GM23248 (cell line): Measurements from ENCODE around the gene MRTFA. TPM values are rescaled to one million over a fixed set of nuclear protein-coding genes. Genes with fewer than 3 reads are reported as not detected.

Experiments used
- DNase-seq: peaks from one replicate; pipeline ENCODE4 v3.0.0-alpha.2; 2015
- H2AFZ ChIP-seq: fragments of 200-600 bp; sonication (generic); 2 replicates; pipeline ENCODE4 v1.6.1; 2016; ENCODE audit warnings: antibody characterized with exemption
- H3F3A ChIP-seq: fragments of 200-600 bp; sonication (generic); 2 replicates; pipeline ENCODE4 v1.6.1; 2016; ENCODE audit warnings: mild to moderate bottlenecking, antibody characterized with exemption, mixed run types; ENCODE audit not compliant: insufficient read depth
- H3K27ac ChIP-seq: fragments of 200-600 bp; sonication (generic); 2 replicates; pipeline ENCODE4 v1.5.1; 2016; ENCODE audit warnings: mild to moderate bottlenecking
- H3K27me3 ChIP-seq: fragments of 200-600 bp; sonication (generic); replicated peaks from 2 replicates; pipeline ENCODE4 v1.6.1; 2016; ENCODE audit warnings: mild to moderate bottlenecking; ENCODE audit not compliant: insufficient read depth
- H3K36me3 ChIP-seq: fragments of 200-600 bp; sonication (generic); 2 replicates; pipeline ENCODE4 v1.6.1; 2016; ENCODE audit warnings: low read depth, mild to moderate bottlenecking
- H3K4me1 ChIP-seq: fragments of 200-600 bp; sonication (generic); 2 replicates; pipeline ENCODE4 v1.6.1; 2016; ENCODE audit warnings: mild to moderate bottlenecking; ENCODE audit not compliant: insufficient read depth
- H3K4me2 ChIP-seq: fragments of 200-600 bp; sonication (generic); one replicate; pipeline ENCODE4 v1.6.1; 2016; ENCODE audit warnings: mild to moderate bottlenecking; ENCODE audit not compliant: unreplicated experiment
- H3K4me3 ChIP-seq: fragments of 200-600 bp; sonication (generic); 2 replicates; pipeline ENCODE4 v1.5.1; 2016; ENCODE audit warnings: mild to moderate bottlenecking
- H3K79me2 ChIP-seq: fragments of 200-600 bp; sonication (generic); 2 replicates; pipeline ENCODE4 v1.6.1; 2016; ENCODE audit warnings: mild to moderate bottlenecking; ENCODE audit not compliant: insufficient read depth
- H3K9ac ChIP-seq: fragments of 200-600 bp; sonication (generic); 2 replicates; pipeline ENCODE4 v1.6.1; 2016; ENCODE audit warnings: mild to moderate bottlenecking
- H3K9me2 ChIP-seq: fragments of 200-600 bp; sonication (generic); 2 replicates; pipeline ENCODE4 v1.6.1; 2016; ENCODE audit warnings: mixed run types, mild to moderate bottlenecking, moderate library complexity; ENCODE audit not compliant: insufficient read depth
- H3K9me3 ChIP-seq: fragments of 200-600 bp; sonication (generic); one replicate; pipeline ENCODE4 v1.6.1; 2017; ENCODE audit warnings: low read depth
- H4K20me1 ChIP-seq: fragments of 200-600 bp; sonication (generic); 2 replicates; pipeline ENCODE4 v1.6.0; 2016; ENCODE audit not compliant: insufficient read depth
- EZH2 ChIP-seq: fragments of 200-600 bp; sonication (generic); IDR thresholded peaks from 2 replicates; pipeline ENCODE4 v1.6.1; 2018; ENCODE audit warnings: antibody characterized with exemption, mild to moderate bottlenecking; ENCODE audit not compliant: insufficient read depth, poor library complexity, severe bottlenecking
- EZH2phosphoT487 ChIP-seq: fragments of 200-600 bp; sonication (generic); IDR thresholded peaks from 2 replicates; pipeline ENCODE4 v1.6.1; 2018; ENCODE audit warnings: antibody characterized with exemption, moderate library complexity, mild to moderate bottlenecking, low read depth; ENCODE audit not compliant: insufficient read depth
- WGBS, 2 experiments: methylation state at CpG; one replicate each; pipeline ENCODE4 v1.1.6; 2015 to 2017; ENCODE audit warnings: low lambda C conversion rate in 2 of 2, low coverage in 1 of 2; ENCODE audit errors: missing lambda C conversion rate in 2 of 2; 5-methylcytosine and 5-hydroxymethylcytosine counted together
- in situ Hi-C: fragments of 300-500 bp; cut with MboI; formaldehyde crosslinking; loops from 2 replicates; pipeline ENCODE4 v1.15.0; 2020
- polyA plus RNA-seq: library from polyadenylated mRNA; unstranded; fragments of >200 nt; fragmentation: Nextera tagmentation; extraction: Ambion mirVana; gene quantifications from 2 replicates; pipeline ENCODE4 v1.2.1, GENCODE V29; 2016
- total RNA-seq: library from RNA; depleted of rRNA; stranded (reverse); fragments of >200 nt; shearing (Covaris generic); gene quantifications from 2 replicates; pipeline ENCODE4 v1.2.3, GENCODE V29; 2014

The MRTFA gene
- total and polyA plus RNA-seq, 2 experiments from 2014 or later: 24.2 to 49.2 TPM

DNA sequence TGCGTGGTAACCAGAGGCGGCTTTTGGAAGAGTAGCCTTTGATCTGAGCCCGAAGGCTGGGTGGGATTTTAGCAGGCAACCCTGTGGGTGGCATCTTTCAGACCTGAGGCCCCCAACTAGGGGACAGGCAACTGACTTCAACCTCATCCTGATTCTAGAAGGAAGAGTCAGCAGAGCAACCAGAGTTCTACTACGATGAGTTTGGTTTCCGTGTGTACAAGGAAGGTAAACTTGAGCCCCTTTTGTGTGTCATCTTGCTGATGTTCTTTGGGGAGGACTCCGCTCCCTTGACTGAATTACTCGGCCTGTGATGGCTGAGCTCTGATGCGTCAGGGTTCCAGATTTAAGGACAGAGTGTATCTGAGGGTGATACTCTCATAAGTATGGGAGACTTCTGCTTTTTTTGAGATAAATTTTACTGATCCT, 234.5 kb downstream of the MRTFA start:
- no peak for DNase-seq
- Histone ChIP-seq H3K4me2 (no peak overlapping the region), H3K4me3 (no peak overlapping the region), H3K9me3 (no peaks in the 10 kb centered on the region), H4K20me1 (no peaks in the 10 kb centered on the region), H3K27ac (no peak overlapping the region), H3K9ac (no peak overlapping the region), H3K79me2 (no peaks in the 10 kb centered on the region), H3K36me3 (peaks cover 9% of the 10 kb centered on the region; the same call in 1 of the 2 replicates), H3K4me1 (no peaks in the 10 kb centered on the region), H2AFZ (no peak overlapping the region), H3K9me2 (no peaks in the 10 kb centered on the region), H3F3A (no peaks in the 10 kb centered on the region), H3K27me3 (no peaks in the 10 kb centered on the region)
- TF ChIP-seq EZH2phosphoT487: no peak
- no peak for TF ChIP-seq EZH2
- WGBS, 2 experiments: 96 to 98% methylated on average over 8 of the region's 8 CpGs
- in situ Hi-C loops: no loop called here

DNA sequence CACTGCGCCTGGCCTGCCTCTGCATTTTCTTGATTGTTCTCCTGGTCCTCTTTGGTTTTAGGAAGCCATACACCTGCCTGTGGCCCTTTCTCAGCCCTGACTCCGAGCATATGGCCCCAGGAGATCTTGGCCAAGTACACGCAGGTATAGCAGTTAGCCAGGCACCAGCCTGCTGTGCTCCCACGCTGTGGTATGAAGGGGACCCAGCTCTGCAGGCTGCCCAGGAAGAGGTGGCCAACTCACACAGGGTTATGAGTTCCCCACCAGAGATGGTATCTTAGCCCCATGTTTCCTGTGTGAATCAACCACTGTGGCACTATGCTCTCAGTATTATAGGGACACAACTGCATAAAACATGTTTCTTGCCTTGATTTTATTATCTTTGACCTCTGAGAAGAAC, 235.0 kb downstream of the MRTFA start:
- Histone ChIP-seq H4K20me1 (no peaks in the 10 kb centered on the region), H3K9ac (no peak overlapping the region), H3K36me3 (peaks cover 9% of the 10 kb centered on the region; the same call in 1 of the 2 replicates), H3K4me1 (no peaks in the 10 kb centered on the region), H3K4me2 (no peak overlapping the region), H3K79me2 (no peaks in the 10 kb centered on the region), H3K4me3 (no peak overlapping the region), H3K9me3 (no peaks in the 10 kb centered on the region), H2AFZ (no peak overlapping the region), H3K9me2 (no peaks in the 10 kb centered on the region), H3K27me3 (no peaks in the 10 kb centered on the region), H3F3A (no peaks in the 10 kb centered on the region), H3K27ac (no peak overlapping the region)
- TF ChIP-seq EZH2 (no peak), EZH2phosphoT487 (no peak)
- in situ Hi-C loops: no loop called here
- WGBS, 2 experiments: 98 to 100% methylated on average over 4 of the region's 4 CpGs
- no peak for DNase-seq

DNA sequence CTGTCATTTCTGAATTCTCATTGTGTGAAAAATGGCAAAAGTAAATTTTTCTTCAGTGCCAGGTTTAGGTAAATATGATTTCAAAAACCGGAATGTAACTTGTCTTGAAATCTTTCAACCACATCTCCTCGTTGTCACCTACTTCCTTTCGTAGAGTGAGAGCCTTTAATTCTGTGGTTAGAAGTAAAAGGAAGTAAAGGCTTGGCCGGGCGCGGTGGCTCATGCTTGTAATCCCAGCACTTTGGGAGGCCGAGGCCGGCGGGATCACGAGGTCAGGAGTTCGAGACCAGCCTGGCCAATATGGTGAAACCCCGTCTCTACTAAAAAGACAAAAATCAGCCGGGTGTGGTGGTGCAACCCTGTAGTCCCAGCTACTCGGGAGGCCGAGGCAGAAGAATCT, 236.4 kb downstream of the MRTFA start:
- DNase-seq: no peak
- Histone ChIP-seq H3K9ac (no peak overlapping the region), H2AFZ (no peak overlapping the region), H3K4me1 (no peaks in the 10 kb centered on the region), H3K9me2 (no peaks in the 10 kb centered on the region), H3K36me3 (peaks cover 15% of the 10 kb centered on the region; the same call in 1 of the 2 replicates), H3K4me3 (no peak overlapping the region), H3K9me3 (no peaks in the 10 kb centered on the region), H3K79me2 (peaks cover 2% of the 10 kb centered on the region; the same call in 1 of the 2 replicates), H3K27ac (no peak overlapping the region), H4K20me1 (no peaks in the 10 kb centered on the region), H3F3A (no peaks in the 10 kb centered on the region), H3K4me2 (no peak overlapping the region), H3K27me3 (no peaks in the 10 kb centered on the region)
- no peak for TF ChIP-seq EZH2phosphoT487
- no peak for TF ChIP-seq EZH2
- whole genome bisulfite sequencing, 2 experiments: 93 to 94% methylated on average over 15 of the region's 15 CpGs
- in situ Hi-C loops: no loop called here

DNA sequence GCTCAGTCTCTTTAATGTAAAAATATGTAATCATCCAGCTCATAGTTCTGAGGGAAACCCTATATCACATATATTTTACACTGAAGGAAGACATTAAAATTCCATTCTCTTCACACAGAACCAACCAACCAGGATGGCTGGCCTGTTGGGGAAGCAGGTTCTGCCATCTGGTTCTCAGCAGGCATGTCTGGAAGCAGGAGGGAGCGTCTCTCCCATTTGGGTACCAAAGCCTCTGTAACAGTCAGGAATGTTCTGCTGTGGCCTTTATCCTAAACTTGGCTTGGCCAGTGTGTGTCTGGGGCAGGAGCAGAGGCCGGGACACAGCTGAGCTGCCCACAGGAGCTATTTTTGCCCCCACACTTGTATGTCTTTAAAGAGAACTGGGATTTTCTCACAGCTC, 236.9 kb downstream of the MRTFA start:
- in situ Hi-C loops: no loop called here
- H3K4me3 ChIP-seq: no peak overlapping the region
- no peaks in the 10 kb centered on the region for H3F3A ChIP-seq
- no peaks in the 10 kb centered on the region for H3K9me2 ChIP-seq
- no peak for DNase-seq
- no peak overlapping the region for H3K9ac ChIP-seq
- H4K20me1 ChIP-seq: no peaks in the 10 kb centered on the region
- no peak overlapping the region for H2AFZ ChIP-seq
- no peak for TF ChIP-seq EZH2
- no peak for TF ChIP-seq EZH2phosphoT487
- peaks cover 13% of the 10 kb centered on the region; the same call in 1 of the 2 replicates for H3K36me3 ChIP-seq
- H3K79me2 ChIP-seq: peaks cover 7% of the 10 kb centered on the region; the same call in 1 of the 2 replicates
- WGBS, 2 experiments: 100% methylated on average over 2 of the region's 2 CpGs
- no peaks in the 10 kb centered on the region for H3K27me3 ChIP-seq
- H3K9me3 ChIP-seq: no peaks in the 10 kb centered on the region
- H3K27ac ChIP-seq: no peak overlapping the region
- H3K4me1 ChIP-seq: no peaks in the 10 kb centered on the region
- H3K4me2 ChIP-seq: no peak overlapping the region

DNA sequence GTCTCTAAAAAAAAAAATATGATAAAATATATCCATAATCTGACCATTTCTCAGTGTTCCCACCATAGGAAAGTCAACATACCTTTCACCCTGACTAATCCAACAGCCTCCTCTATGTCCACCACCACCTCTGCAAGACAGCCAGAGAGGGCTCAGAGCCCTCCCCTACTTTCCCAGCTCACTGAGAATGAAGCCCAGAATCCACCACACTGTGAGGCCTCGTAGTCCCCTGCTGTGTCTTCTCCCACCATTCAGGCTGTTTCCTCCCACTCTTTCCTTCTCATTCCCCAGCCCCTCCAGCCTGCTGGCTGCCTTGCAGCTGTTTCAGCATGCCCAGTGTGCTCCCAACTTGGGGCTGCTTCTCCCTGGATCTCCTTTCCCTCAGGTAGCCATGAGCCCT, 239.1 kb downstream of the MRTFA start:
- TF ChIP-seq EZH2phosphoT487 (no peak), EZH2 (no peak)
- H3K9ac ChIP-seq: no peak overlapping the region
- 95 to 100% methylated on average over 1 of the region's 1 CpG for WGBS, 2 experiments
- H3F3A ChIP-seq: no peaks in the 10 kb centered on the region
- no peaks in the 10 kb centered on the region for H3K9me2 ChIP-seq
- no peaks in the 10 kb centered on the region for H3K9me3 ChIP-seq
- H3K36me3 ChIP-seq: peaks cover 7% of the 10 kb centered on the region; the same call in 1 of the 2 replicates
- no peaks in the 10 kb centered on the region for H3K4me1 ChIP-seq
- H2AFZ ChIP-seq: no peak overlapping the region
- no peaks in the 10 kb centered on the region for H4K20me1 ChIP-seq
- no peak overlapping the region for H3K4me2 ChIP-seq
- no peak overlapping the region for H3K27ac ChIP-seq
- in situ Hi-C loops: no loop called here
- no peak overlapping the region for H3K4me3 ChIP-seq
- H3K27me3 ChIP-seq: no peaks in the 10 kb centered on the region
- peaks cover 20% of the 10 kb centered on the region; the same call in 1 of the 2 replicates for H3K79me2 ChIP-seq
- DNase-seq: no peak
